HT-29 (cell line): Measurements from ENCODE around the gene C5orf47. TPM values are rescaled to one million over a fixed set of nuclear protein-coding genes. Genes with fewer than 3 reads are reported as not detected.

Experiments
- DNase-seq: peaks from one replicate; pipeline ENCODE4 v3.0.0-alpha.2; 2015; ENCODE audit warnings: low spot score
- total RNA-seq: library from RNA; depleted of rRNA; stranded (reverse); fragments of >200 nt; shearing (Covaris generic); gene quantifications from 2 replicates; pipeline ENCODE4 v1.2.3, GENCODE V29; 2014

C5orf47 gene
- total RNA-seq, 1 experiment from 2014 or later, result not detected

GRCh38 chr5:173970878-173971650 lies 17.9 kb upstream of the C5orf47 start:
- no peak for DNase-seq

- DNase-seq, result no peak
These were observed 17.2 kb upstream of the C5orf47 start for GRCh38 chr5:173971681-173972345.

- no peak for DNase-seq
These were observed 16.4 kb upstream of the C5orf47 start for GRCh38 chr5:173972607-173972924.

- DNase-seq, result peak; percentile 85
These were observed 15.9 kb upstream of the C5orf47 start for GRCh38 chr5:173972925-173973615.

- DNase-seq, result no peak
These were observed 15.4 kb upstream of the C5orf47 start for GRCh38 chr5:173973616-173973969.

- DNase-seq, result no peak
These were observed 14.2 kb upstream of the C5orf47 start for GRCh38 chr5:173974688-173975239.

GRCh38 chr5:173981185-173981761 lies 7.7 kb upstream of the C5orf47 start:
- no peak for DNase-seq

GRCh38 chr5:173984218-173984617 lies 4.8 kb upstream of the C5orf47 start:
- DNase-seq, result peak; percentile 50

- no peak for DNase-seq
These were observed 587 bp downstream of the C5orf47 start for GRCh38 chr5:173989432-173990082.

- no peak for DNase-seq
These were observed 8.4 kb downstream of the C5orf47 start for GRCh38 chr5:173997331-173997730.

GRCh38 chr5:173998531-173998930 lies 9.6 kb downstream of the C5orf47 start:
- DNase-seq, result no peak

GRCh38 chr5:174000076-174000475 lies 11.1 kb downstream of the C5orf47 start:
- DNase-seq, result no peak

- no peak for DNase-seq
These were observed 14.8 kb downstream of the C5orf47 start for GRCh38 chr5:174003795-174004194.

GRCh38 chr5:174008922-174009321 lies 20.0 kb downstream of the C5orf47 start:
- no peak for DNase-seq

GRCh38 chr5:174010365-174010764 lies 21.4 kb downstream of the C5orf47 start:
- DNase-seq, result no peak

GRCh38 chr5:174011441-174011840 lies 22.5 kb downstream of the C5orf47 start:
- DNase-seq, result no peak

- DNase-seq, result peak; percentile 82
These were observed 31.3 kb downstream of the C5orf47 start for GRCh38 chr5:174020069-174020927.

GRCh38 chr5:174020928-174021304 lies 31.9 kb downstream of the C5orf47 start:
- no peak for DNase-seq

- DNase-seq, result peak; percentile 50
These were observed 33.6 kb downstream of the C5orf47 start for GRCh38 chr5:174022384-174023095.

- DNase-seq, result no peak
These were observed 41.3 kb downstream of the C5orf47 start for GRCh38 chr5:174030286-174030685.
